ENCODE measurements around the gene TSPAN9.

The TSPAN9 gene, protein sequence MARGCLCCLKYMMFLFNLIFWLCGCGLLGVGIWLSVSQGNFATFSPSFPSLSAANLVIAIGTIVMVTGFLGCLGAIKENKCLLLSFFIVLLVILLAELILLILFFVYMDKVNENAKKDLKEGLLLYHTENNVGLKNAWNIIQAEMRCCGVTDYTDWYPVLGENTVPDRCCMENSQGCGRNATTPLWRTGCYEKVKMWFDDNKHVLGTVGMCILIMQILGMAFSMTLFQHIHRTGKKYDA

DNA sequence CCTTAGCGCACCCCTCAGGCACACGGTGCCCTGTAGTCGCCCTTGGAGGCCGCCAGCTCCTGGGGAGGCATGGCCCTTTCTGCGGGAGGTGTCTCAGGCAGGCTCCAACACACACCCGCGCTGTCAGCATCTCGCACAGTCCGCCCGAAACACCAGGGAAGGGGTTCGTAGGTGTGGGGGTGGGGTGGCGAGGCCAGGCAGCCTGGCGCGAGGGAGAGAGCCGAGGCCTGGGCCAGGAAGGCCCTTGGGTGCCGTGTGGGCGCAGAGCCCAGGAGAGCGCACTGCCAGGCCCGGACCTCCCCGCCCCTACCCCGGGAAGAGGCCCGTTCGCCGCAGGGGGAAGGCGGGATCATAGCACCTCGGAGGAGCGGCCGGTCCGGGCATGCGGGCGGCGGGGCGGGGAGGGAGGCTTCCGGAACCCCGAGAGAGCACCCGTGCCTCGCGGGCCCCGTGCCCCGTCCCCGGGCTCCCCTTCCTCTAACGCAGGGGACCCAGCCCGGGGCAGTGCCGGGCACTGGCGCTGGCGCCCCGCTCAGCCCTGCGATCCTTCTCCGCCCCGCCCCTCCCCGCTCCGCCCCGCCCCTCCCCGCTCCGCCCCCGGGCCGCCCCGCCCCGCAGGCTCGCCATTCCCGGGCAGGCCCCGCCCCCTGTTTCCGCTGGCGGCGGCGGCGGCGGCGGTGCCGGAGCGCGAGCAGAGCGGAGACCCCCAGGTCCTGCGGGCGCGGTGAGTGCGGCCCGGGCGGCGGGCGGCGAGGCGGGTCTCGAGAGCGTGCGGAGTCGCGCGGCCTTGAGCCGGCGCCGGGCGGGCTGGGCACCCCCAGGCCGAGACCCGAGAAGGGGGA is at the start of gene TSPAN9:
Gene TSPAN9 (plus strand): TSS at position 650 of the 842 bp plus-strand sequence. CDS start 123,815 bp downstream, outside the sequence.
- peak; percentile 8 for DNase-seq (ENCODE audit: low read depth, low spot score)

DNA sequence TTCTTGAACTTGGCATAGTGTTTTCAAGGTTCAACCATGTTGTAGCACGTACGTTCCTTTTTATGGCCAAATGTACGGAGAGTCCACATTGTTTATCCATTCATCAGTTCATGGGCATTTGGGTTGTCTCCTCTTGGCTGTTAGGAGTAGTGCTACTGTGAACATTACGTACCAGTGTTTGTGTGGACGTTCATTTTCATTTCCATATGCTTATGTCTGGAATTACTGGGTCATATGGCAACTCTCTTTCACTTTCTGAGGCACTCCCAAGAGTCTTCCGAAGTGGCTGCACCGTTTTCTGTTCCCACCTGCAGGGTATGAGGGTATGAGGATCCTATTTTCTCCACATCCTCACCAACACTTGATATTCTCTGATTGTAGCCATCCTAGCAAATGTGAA is 49.1 kb upstream of the TSPAN9 start:
- DNase-seq (ENCODE audit: low read depth, low spot score): no peak

DNA sequence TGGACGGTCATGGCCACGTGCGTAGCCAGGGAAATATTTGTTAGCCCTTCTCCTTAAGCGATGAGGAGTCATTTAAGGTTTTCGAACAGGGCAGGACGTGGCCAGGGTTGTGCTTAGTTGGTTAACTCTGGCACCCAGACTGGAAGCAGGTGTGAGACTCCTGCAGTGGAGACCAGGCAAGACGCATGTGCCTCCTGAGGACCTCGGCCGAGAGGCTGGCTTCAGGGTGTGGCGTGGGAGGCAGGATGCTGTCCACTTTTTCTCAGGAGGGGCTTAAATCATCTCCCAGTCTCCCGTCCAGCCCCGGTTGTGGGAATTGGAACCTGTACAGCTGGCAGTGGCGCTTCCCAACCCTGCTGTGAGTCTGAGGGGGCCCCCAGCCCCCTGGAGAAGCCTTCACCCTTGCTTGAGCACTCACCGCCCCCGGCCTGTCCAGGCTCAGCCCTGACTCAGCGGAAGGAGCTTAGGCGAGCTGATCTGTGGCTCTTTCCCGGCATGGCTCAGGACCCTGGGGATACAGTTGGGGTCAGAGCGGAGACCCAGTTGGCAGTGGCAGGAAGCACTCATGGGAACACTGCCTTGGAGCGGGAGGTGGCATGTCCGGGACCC is 46.3 kb upstream of the TSPAN9 start:
- no peak for DNase-seq (ENCODE audit: low read depth, low spot score)

DNA sequence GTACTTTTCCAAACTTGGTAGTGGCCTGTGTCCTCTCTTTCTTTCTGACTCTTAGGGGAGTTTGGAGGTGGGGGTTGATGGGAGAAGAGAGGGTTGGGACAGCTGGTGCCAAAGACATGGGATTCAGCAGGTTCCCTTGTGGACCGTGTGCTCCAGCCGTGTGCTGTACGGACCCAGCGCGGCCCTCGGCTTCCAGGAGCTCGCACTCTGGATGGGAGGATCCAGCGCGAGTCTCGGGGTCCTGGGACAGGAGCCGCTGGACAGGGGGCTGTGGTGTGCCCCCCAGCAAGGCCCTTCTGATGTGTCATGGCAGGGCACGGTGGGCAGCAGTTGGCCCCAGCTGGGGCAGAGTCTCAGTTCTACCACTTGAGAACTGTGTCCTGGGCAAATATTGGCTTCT is 45.0 kb upstream of the TSPAN9 start:
- no peak for DNase-seq (ENCODE audit: low read depth, low spot score)

DNA sequence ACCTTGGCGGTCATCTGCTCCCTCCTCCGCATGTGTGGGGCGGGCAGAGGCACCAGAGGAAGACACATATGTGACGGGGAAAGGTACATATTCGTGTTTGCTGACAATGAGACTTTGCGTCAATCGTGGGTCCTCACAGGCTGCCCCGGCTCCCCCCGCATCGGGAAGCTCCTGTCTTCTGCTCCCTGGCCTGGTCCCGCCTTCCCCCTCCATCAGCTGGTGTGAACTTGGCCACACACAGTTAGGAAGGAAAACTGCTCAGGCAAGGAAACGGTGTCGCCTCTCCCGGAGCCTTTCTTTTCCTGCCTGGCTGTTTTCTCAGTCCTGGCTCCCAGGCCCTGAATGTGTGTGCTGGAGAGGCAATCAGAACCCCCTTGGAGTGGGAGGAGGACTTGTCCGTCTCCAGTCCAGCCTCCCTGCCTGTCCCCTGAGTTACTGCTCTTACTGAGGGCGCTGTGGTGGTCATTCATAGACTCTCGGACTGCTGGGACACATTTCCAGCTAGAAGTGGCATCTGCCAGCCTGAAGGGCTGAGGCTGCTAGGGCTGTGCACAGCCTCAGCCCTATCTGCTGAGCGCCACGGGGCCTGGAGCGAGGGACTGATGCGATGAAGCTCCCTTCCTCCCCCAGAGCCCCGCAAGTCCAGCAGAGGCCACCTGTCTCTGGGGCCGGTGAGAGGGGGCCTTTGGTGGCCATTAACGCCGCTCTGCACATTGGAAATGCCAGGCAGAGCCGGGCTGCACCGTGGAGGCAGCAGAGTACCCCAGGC is 44.2 kb upstream of the TSPAN9 start:
- DNase-seq (ENCODE audit: low read depth, low spot score): no peak

DNA sequence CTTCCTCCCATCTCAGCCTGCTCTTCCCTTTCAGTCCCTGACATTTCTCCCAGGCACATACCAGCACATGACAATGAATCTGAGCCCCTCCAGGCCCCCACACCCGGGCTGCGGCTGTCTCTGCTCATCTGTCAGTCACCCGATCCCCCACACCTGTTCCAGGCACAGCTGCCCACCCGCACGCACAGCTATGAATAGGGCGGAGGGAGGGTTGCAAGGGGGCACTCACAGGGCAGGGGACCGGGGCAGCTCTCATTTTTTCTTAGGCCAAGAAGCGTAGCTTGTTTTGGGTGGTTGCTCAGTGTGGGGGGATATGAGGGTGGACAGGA is 43.7 kb upstream of the TSPAN9 start:
- DNase-seq (ENCODE audit: low read depth, low spot score): no peak

DNA sequence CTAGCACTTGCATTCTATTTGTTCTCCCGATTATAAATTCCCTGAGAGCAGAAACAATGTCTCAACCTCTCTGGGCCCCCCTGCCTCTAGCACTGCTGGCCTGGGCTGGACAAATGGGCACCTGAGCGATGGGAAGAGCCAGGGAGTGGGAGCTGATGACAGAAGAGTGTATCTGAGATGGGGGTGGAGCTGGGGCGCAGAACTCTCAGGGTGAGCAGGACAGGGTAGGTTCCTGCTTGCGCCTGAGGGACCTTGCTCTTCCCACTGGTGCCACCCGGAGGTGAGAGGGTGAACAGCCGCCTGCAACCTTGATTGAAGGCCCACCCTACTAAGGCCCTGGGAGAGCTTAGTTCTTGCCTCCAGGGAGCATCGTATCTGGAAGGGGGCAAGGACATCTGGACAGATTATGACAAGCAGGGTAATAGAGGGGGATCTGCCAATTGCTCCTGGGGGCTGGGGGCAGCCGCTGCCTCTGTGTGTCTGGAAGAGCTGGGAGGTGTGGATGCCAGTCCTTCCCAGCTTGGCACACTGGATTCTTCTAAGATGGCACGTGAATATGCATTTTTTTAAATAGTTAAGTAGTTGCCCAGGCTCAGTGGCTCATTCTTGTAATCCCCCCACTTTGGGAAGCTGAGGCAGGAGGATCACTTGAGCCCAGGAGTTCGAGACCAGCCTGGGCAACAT is 43.0 kb upstream of the TSPAN9 start:
- no peak for DNase-seq (ENCODE audit: low read depth, low spot score)

DNA sequence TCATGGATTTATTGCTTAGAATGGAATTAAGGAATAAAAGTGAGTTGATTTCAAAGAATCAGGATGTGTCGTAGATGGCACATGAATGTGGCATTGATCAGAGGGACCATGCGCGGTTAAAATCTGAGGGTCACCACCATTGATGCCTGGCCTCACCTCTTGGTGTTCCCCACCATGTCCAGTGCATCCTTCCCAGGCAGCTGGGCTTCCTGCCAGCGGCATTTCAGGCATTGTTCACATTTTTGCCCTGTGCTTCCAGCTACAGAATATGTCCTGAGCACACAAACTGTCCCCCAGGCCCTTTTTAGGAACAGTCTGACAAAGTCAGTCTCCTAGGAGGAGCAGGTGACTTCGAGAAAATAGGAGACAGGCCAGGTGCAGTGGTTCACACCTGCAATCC is 42.0 kb upstream of the TSPAN9 start:
- DNase-seq (ENCODE audit: low read depth, low spot score): no peak

DNA sequence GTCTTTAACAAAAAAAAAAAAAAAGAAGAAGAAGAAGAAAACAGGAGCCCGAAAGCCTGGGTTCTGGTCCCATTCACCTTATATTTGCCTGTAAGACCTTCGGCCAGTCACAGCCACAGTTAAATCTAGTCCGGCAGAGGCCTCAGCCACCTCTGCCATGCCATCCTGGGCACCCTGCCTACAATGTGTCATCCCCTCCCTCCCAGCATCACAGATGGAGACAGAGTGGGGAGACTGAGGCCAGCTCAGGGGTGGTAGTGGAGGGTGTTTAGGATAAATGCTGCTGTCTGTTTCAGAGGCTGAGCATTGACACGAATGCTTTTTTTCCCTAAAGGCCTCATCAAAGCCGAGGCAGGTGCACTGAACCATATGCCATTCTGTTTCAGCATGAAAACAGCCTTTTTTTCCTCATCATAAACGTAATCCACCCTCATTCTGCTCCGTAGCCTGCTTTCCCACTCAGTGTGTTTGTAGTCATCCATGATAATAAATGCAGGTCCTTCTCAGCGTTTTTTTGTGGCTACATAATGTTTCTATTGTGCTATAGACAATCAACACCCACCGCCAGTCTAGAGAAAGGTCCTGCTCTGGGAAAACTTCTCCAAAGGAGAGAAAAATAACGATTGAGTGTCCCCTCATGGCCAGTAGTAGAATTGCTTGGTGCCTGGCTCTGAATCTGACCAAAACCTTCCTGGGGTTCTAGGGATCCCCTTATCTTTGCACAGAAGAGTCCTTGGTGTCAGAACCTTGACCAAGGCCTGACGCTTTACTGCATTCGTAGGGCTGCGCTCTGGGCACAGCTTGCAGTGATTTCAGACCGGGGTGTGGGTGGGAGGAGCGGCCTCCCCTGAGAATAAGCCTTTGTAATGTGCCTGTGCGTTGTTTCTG is 41.1 kb upstream of the TSPAN9 start:
- DNase-seq (ENCODE audit: low read depth, low spot score): no peak

DNA sequence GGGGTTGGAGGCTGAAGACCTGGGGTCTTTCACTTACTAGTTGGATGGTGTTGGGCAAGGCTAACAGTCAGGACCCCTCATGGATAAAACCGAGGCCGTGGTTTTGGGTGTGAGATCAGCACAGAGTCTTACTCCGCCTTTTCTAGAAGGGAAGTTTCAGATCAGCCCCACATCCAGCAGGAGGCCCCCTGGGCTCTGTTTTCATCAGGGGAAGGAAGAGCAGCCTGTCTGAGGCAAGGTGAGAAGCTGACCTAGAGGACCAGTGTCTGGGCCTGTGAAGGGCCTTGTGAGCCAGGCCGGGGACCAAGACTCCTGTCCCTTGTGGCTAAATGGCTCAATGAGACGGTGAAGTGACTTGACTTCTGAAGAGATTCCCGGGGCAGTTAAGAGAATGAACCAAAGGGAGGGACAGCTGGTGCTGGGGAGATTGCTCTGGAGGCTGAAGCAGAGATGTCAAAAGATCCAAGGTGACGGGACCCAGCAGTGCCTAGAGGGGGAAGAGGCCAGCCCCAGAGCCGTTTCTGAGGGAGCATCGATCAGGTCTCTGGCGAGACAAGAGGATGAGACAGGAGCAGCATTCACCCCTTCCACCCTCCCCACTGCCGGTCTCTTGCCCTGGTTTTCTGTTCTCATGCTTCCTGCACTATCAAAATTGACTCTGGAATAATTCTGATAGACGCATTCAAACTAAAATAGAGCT is 40.1 kb upstream of the TSPAN9 start:
- no peak for DNase-seq (ENCODE audit: low read depth, low spot score)

DNA sequence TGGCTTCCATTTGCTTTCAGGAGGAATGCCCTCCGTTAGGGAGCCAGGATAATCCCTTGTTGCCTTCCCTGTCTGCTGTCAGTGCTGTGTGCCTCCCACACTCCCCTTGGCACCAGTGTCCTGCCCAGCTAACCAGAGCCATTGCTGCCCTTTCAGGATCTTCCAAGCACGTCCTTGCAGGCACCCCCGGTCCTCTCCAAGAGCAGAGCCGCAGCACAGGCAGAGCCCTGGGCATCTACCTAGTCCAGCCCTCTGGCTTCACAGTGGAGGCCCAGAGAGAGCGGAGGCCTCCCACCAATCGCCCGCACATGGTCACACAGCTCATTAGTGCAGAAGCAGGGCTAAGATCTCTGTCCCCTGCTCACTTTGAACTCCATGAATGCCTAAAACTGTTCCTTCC is 39.0 kb upstream of the TSPAN9 start:
- no peak for DNase-seq (ENCODE audit: low read depth, low spot score)

DNA sequence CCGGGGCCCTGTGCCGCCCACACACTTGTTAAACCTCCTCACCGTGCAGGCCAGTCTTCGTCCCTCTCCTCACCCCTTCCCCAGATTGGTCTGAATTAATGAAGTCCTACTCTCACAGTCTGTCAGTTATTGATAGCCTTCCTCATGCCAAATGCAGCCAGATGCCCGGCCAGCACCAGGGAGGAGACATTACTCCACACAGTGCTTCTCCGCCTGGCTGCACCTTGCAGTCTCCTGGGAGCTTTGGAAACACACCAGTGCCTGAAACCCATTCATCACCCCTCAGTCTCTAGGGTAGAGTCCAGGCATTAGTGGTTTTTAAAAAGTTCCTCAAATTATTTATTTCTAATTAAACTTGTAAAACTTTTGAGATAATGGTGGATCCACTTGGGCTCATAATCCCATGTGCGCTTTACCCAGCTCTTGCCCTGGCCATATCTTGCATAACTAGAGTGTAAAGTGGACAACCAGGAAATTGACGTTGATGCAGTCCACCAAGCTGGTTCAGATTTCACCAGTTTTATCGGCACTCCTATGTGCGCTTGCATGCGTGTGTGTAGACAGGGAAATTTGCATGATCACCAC is 38.2 kb upstream of the TSPAN9 start:
- DNase-seq (ENCODE audit: low read depth, low spot score): no peak

DNA sequence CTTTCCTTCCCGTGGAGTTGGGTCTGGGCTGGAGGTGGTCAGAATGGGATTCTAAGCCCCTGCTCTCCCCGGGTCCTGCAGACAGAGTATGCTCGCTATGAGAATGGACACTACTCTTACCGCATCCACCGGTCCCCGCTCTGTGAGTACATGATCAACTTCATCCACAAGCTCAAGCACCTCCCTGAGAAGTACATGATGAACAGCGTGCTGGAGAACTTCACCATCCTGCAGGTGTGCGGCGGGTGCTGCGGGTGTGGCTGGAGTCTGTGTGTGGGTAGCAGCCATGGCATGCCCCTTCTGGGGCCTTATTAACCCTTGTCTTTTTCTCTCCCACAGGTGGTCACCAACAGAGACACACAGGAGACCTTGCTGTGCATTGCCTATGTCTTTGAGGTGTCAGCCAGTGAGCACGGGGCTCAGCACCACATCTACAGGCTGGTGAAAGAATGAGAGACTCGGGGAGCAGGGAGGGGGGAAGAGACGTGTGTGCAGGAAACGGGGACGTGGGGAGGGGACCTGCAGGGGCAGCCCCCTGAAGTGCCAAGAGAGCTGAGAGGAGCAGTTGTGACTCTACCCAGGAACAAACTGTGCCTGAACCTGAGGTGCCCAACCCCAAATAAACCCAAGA is 37.0 kb upstream of the TSPAN9 start:
- DNase-seq (ENCODE audit: low read depth, low spot score): no peak

DNA sequence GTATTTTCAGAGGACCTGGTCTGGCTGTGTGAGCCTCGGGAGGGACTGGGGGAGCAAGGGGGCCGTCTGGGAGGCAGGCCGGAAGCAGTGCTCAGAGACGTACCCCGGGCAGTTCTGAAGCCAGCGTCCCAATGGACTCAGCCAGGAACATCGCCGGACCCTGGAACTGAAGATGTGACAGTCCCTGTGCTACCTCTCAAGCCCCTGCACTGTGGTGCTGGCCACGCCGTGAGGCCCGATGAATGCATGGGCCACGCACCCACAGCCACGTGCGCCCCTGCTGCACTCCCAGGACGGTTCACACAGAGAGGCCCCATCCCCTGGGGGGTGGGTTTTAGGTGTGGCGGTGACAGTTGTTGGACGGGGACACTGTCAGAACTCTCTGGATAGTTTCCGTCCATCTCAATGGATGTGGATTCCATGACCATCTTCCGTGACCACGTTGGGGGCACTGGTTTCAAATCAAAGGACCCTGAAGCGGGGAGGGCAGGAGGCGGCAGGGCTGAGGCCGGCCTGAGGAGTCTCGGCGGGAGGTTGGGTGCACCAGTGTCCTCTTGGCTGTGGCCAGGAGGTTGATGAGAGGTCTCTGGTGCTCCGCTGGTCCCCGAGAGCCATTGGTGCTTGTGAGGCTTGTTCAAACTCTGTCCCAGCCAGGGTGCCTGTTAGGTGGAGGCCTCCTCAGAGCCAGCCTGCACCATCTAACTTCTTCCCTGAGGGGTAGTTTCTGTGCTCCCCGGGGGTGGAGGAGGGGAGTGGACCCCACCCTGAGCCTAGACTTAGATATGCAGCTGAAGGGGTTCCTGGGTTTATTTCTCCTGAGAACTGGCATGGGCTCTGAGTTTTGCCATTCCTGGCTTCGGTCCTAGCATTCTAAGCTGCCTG is 36.3 kb upstream of the TSPAN9 start:
- no peak for DNase-seq (ENCODE audit: low read depth, low spot score)

DNA sequence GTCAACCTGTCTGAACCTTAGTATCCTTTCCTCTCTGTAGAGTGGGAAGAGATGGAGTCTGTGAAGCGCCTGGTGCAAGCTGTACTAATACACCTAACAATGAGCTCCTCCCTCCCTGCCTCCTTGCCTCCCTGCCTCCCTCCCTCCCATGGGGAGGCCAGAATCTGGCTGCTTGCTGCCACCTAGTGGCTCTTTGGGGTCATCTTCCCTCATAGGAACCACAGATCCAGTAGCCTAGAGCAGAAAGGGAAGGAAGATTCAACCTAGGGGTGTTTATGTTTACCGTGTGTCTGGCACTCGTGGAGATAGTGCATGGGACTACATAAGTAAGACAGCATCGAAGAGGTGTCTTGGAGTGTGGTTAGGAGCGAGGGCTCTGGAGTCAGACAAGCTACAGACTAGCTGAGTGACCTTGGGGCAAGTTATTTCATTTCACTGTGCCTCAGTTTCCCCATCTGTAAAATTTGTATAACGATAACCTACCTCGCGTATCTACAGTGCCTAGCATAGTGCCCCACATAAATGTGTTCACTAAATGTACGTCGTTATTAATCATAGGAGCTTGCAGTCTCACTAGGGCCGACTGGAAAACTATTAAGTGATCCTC is 35.5 kb upstream of the TSPAN9 start:
- DNase-seq (ENCODE audit: low read depth, low spot score): peak; percentile 11

DNA sequence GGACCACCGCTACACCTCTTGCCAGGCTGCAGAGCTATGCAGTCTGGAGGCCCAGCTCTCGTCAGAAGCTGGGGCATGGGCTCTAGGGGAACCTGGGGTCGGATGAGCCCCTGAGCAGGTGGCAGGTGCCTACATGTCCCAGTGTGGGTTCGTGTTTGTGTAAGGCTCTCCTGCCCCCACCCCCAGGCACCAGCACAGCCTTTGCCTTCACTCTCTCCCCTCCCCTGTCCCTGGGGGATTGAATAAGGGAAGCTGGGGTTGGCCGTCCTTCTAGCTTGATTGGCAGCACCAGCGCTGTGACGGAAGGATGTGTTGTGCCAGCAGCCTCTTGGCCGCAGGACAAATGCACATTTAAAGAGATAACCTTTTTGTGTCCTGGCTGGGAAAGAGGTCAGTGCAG is 34.8 kb upstream of the TSPAN9 start:
- no peak for DNase-seq (ENCODE audit: low read depth, low spot score)

DNA sequence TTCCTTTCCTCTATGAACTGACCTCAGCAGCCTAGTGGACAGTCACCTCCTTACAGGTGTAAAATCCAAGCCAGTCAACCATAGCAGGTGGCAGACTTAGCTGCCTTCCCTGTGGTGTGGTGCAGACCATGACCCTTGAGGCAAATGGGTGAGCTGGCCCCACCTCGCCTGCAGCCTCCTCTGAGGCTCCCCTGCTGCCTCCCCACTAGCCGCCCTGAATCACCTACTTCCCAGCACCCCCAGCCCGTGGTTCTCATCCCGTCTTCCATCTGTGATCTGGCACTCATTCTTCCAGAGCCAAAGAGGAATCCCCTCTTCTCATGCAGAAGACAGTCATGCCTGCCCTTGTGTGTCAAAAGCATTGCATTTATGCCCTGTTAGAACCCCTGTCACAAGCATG is 34.4 kb upstream of the TSPAN9 start:
- DNase-seq (ENCODE audit: low read depth, low spot score): no peak

DNA sequence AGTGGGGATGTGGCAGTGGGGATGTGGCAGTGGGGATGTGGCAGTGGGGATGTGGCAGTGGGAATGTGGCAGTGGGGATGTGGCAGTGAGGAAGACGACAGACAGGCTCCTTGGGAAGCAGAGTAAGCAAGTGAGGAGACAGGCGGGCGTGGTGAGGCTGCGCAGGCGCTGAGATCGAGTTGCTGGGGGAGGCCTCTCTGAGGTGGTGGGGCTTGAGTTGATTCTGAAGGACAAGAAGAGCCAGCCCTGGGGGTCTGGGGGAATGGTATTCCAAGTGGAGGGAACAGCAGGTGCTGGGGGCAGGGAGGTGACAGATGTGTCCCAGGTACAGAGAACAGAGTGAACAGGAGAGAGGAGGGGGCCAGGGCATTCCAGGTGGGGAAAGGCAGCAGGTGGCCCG is 33.8 kb upstream of the TSPAN9 start:
- no peak for DNase-seq (ENCODE audit: low read depth, low spot score)

Measured in activated CD4-positive, CD25-positive, alpha-beta regulatory T cell treated with anti-CD3 and anti-CD28 coated beads, Interleukin-2, amount 50 U/mL, for 16 hours (primary cell).